K562 (cell line): Measurements from ENCODE around the gene KCNK3. TPM values are rescaled to one million over a fixed set of nuclear protein-coding genes. Genes with fewer than 3 reads are reported as not detected.

Source experiments
- BHLHE40 ChIP-seq: IDR thresholded peaks from 2 replicates; pipeline ENCODE4 v1.6.1; 2011; ENCODE audit warnings: low read length, improper control_type of control experiment
- CEBPG ChIP-seq, 3 experiments: fragments of 200-800 bp in 1 of 3; sonication (Bioruptor generic) in 1 of 3; sonication (generic) in 1 of 3; formaldehyde crosslinking in 1 of 3; IDR thresholded peaks in 2 of 3; conservative IDR thresholded peaks in 1 of 3; 2 replicates each; pipeline versions ENCODE4 v1.6.1 to v1.8.0; 2016 to 2022; ENCODE audit warnings: missing compliant biosample characterization in 2 of 3, missing genetic modification characterization in 2 of 3, mild to moderate bottlenecking in 1 of 3, missing genetic modification reagents in 1 of 3
- ELF1 ChIP-seq: fragments of 200-800 bp; sonication (Bioruptor generic); IDR thresholded peaks from 2 replicates; pipeline ENCODE4 v1.6.1; 2016; ENCODE audit warnings: missing genetic modification characterization, missing compliant biosample characterization
- FOXJ2 ChIP-seq: fragments of 200-800 bp; sonication (Bioruptor generic); IDR thresholded peaks from 2 replicates; pipeline ENCODE4 v1.6.1; 2016; ENCODE audit warnings: missing genetic modification characterization, missing compliant biosample characterization
- KLF6 ChIP-seq: fragments of 250-450 bp; sonication (Bioruptor Pico); IDR thresholded peaks from 2 replicates; pipeline ENCODE4 v1.4.0; 2020; ENCODE audit warnings: mild to moderate bottlenecking, moderate library complexity, borderline replicate concordance
- MAZ ChIP-seq, 2 experiments: fragments of 450-650 bp in 1 of 2; sonication (generic) in 1 of 2; formaldehyde crosslinking; IDR thresholded peaks in 1 of 2; conservative IDR thresholded peaks in 1 of 2; 2 replicates each; pipeline versions ENCODE4 v1.4.0 to v1.5.0; 2020; ENCODE audit warnings: mild to moderate bottlenecking in 1 of 2, missing genetic modification reagents in 1 of 2
- MNT ChIP-seq, 2 experiments: fragments of 450-650 bp; conservative IDR thresholded peaks; 2 replicates each; pipeline ENCODE4 v1.6.1; 2017; ENCODE audit warnings: mild to moderate bottlenecking in 2 of 2, moderate library complexity in 2 of 2
- NCOA2 ChIP-seq, 2 experiments: fragments of 450-650 bp; IDR thresholded peaks; 2 replicates each; pipeline ENCODE4 v1.6.1; 2018; ENCODE audit warnings: mild to moderate bottlenecking in 2 of 2, moderate library complexity in 1 of 2; ENCODE audit not compliant: partially characterized antibody in 2 of 2
- NR2C2 ChIP-seq, 2 experiments: fragments of 200-800 bp in 1 of 2; sonication (Bioruptor generic) in 1 of 2; sonication (generic) in 1 of 2; formaldehyde crosslinking in 1 of 2; IDR thresholded peaks; 2 replicates each; pipeline versions ENCODE4 v1.6.1 to v1.8.0; 2016 to 2022; ENCODE audit warnings: mild to moderate bottlenecking in 1 of 2, missing compliant biosample characterization in 1 of 2, missing genetic modification characterization in 1 of 2, missing genetic modification reagents in 1 of 2
- ZBTB17 ChIP-seq: fragments of 450-650 bp; formaldehyde crosslinking; IDR thresholded peaks from 2 replicates; pipeline ENCODE4 v1.4.0; 2020; ENCODE audit warnings: mild to moderate bottlenecking
- ZNF23 ChIP-seq: fragments of 250-450 bp; sonication (Bioruptor Pico); IDR thresholded peaks from 2 replicates; pipeline ENCODE4 v1.4.0; 2020; ENCODE audit warnings: mild to moderate bottlenecking
- ZNF316 ChIP-seq: fragments of 450-650 bp; IDR thresholded peaks from 2 replicates; pipeline ENCODE4 v1.6.1; 2016
- ZNF589 ChIP-seq: fragments of 200-800 bp; sonication (Bioruptor generic); IDR thresholded peaks from 2 replicates; pipeline ENCODE4 v1.6.1; 2016; ENCODE audit warnings: low read depth, missing genetic modification characterization, missing compliant biosample characterization
- polyA plus RNA-seq, 8 experiments: library from polyadenylated mRNA; depleted of rRNA in 4 of 8; stranded (reverse) in 5 of 8; unstranded in 3 of 8; fragments of >200 nt; fragmentation: Nextera tagmentation in 2 of 8; fragmentation: Illumina TruSeq in 1 of 8; extraction: Ambion mirVana in 2 of 8; extraction: Trizol in 1 of 8; gene quantifications; 2 replicates each; pipeline versions ENCODE4 v1.2.1 to v1.2.3, GENCODE V29; 2011 to 2014; ENCODE audit warnings: inconsistent platforms in 1 of 8, missing spikeins in 1 of 8
- total RNA-seq, 7 experiments: library from RNA; depleted of rRNA in 6 of 7; stranded (reverse); fragments of >200 nt in 6 of 7; fragmentation: Illumina TruSeq in 2 of 7; extraction: Trizol in 2 of 7; gene quantifications; 2 replicates each; pipeline versions ENCODE4 v1.2.1 to v1.2.3, GENCODE V29; 2011 to 2021; ENCODE audit warnings: low replicate concordance in 1 of 7
- TF ChIP-seq, protein P1 (sequence below): fragments of 250-450 bp; sonication (Bioruptor Pico); IDR thresholded peaks from 2 replicates; pipeline ENCODE4 v1.5.0; 2022; ENCODE audit warnings: mild to moderate bottlenecking
- TF ChIP-seq, protein P2 (sequence below): fragments of 450-650 bp; IDR thresholded peaks from 2 replicates; pipeline ENCODE4 v1.6.1; 2017; ENCODE audit warnings: antibody characterized with exemption, mild to moderate bottlenecking
- TF ChIP-seq, protein P3 (sequence below): sonication (generic); formaldehyde crosslinking; IDR thresholded peaks from 2 replicates; pipeline ENCODE4 v1.9.0; 2022; ENCODE audit warnings: mild to moderate bottlenecking, missing genetic modification reagents

Gene KCNK3
- total and polyA plus RNA-seq, 9 of the 15 experiments (the other 6 are each of a cell fraction or from before 2014, with no cell fraction given): 0.01 to 0.20 (median 0.07) TPM; not detected in 5

- TF ChIP-seq, protein P1, sequence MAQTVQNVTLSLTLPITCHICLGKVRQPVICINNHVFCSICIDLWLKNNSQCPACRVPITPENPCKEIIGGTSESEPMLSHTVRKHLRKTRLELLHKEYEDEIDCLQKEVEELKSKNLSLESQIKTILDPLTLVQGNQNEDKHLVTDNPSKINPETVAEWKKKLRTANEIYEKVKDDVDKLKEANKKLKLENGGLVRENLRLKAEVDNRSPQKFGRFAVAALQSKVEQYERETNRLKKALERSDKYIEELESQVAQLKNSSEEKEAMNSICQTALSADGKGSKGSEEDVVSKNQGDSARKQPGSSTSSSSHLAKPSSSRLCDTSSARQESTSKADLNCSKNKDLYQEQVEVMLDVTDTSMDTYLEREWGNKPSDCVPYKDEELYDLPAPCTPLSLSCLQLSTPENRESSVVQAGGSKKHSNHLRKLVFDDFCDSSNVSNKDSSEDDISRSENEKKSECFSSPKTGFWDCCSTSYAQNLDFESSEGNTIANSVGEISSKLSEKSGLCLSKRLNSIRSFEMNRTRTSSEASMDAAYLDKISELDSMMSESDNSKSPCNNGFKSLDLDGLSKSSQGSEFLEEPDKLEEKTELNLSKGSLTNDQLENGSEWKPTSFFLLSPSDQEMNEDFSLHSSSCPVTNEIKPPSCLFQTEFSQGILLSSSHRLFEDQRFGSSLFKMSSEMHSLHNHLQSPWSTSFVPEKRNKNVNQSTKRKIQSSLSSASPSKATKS (CRISPR knock-in tag): no peak
- TF ChIP-seq NCOA2 (IDR thresholded peaks at IDR 0.05; ENCODE audit: partially characterized antibody in 2 of 2): no peak
- no peak for TF ChIP-seq ZNF316
- TF ChIP-seq, protein P2, sequence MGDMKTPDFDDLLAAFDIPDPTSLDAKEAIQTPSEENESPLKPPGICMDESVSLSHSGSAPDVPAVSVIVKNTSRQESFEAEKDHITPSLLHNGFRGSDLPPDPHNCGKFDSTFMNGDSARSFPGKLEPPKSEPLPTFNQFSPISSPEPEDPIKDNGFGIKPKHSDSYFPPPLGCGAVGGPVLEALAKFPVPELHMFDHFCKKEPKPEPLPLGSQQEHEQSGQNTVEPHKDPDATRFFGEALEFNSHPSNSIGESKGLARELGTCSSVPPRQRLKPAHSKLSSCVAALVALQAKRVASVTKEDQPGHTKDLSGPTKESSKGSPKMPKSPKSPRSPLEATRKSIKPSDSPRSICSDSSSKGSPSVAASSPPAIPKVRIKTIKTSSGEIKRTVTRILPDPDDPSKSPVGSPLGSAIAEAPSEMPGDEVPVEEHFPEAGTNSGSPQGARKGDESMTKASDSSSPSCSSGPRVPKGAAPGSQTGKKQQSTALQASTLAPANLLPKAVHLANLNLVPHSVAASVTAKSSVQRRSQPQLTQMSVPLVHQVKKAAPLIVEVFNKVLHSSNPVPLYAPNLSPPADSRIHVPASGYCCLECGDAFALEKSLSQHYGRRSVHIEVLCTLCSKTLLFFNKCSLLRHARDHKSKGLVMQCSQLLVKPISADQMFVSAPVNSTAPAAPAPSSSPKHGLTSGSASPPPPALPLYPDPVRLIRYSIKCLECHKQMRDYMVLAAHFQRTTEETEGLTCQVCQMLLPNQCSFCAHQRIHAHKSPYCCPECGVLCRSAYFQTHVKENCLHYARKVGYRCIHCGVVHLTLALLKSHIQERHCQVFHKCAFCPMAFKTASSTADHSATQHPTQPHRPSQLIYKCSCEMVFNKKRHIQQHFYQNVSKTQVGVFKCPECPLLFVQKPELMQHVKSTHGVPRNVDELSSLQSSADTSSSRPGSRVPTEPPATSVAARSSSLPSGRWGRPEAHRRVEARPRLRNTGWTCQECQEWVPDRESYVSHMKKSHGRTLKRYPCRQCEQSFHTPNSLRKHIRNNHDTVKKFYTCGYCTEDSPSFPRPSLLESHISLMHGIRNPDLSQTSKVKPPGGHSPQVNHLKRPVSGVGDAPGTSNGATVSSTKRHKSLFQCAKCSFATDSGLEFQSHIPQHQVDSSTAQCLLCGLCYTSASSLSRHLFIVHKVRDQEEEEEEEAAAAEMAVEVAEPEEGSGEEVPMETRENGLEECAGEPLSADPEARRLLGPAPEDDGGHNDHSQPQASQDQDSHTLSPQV: no peak
- TF ChIP-seq ELF1 (tag): peak; percentile 48; the same call in 1 of the 2 replicates
- peak; percentile 92 for TF ChIP-seq ZBTB17 (CRISPR knock-in tag)
- TF ChIP-seq FOXJ2 (tag): 0 out of 2 replicates have a peak, but pooled peaks have one; percentile 53
- TF ChIP-seq, protein P3, sequence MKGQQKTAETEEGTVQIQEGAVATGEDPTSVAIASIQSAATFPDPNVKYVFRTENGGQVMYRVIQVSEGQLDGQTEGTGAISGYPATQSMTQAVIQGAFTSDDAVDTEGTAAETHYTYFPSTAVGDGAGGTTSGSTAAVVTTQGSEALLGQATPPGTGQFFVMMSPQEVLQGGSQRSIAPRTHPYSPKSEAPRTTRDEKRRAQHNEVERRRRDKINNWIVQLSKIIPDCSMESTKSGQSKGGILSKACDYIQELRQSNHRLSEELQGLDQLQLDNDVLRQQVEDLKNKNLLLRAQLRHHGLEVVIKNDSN (CRISPR knock-in tag): no peak
- TF ChIP-seq CEBPG (CRISPR knock-in tag; IDR thresholded peaks at IDR 0.05): no peak
- TF ChIP-seq CEBPG (tag; conservative IDR thresholded peaks at IDR 0.05 in 1 of 2, IDR thresholded peaks at IDR 0.05 in 1 of 2): peak in 1 of 2 experiments; percentile 49; a peak in 2 of 4 replicates
- no peak for TF ChIP-seq ZNF23
- peak; percentile 44; the same call in 1 of the 2 replicates for TF ChIP-seq KLF6 (CRISPR knock-in tag)
- TF ChIP-seq BHLHE40: peak; percentile 54; the same call in 1 of the 2 replicates
- peak; percentile 28; the same call in 1 of the 2 replicates for TF ChIP-seq ZNF589
- TF ChIP-seq NR2C2 (CRISPR knock-in tag; IDR thresholded peaks at IDR 0.05): no peak
- TF ChIP-seq NR2C2 (tag; IDR thresholded peaks at IDR 0.05): peak; percentile 58; the same call in 1 of the 2 replicates
- no peak for TF ChIP-seq MNT (conservative IDR thresholded peaks at IDR 0.05)
- 0 out of 4 replicates have a peak, but pooled peaks of 1 of the 2 experiments have one; percentile 14 for TF ChIP-seq MAZ (CRISPR knock-in tag; conservative IDR thresholded peaks at IDR 0.05 in 1 of 2, IDR thresholded peaks at IDR 0.05 in 1 of 2)
Measured at GRCh38 chr2:26702025-26702424, 9.5 kb downstream of the KCNK3 start (continued).
